Stomach smooth muscle (tissue), 2 donors: Measurements from ENCODE around the gene ROBO1.

Source experiments
- H3K27ac ChIP-seq: one replicate; pipeline ENCODE4 v1.7.0; 2013; ENCODE audit warnings: mild to moderate bottlenecking, low read length, inconsistent platforms
- H3K27me3 ChIP-seq, 2 donors: one replicate each; pipeline ENCODE4 v1.7.0; 2013; ENCODE audit warnings: low read length in 2 of 2; ENCODE audit not compliant: insufficient read depth in 2 of 2, control insufficient read depth in 1 of 2
- H3K36me3 ChIP-seq, 2 donors: one replicate each; pipeline ENCODE4 v1.7.0; 2013; ENCODE audit warnings: low read length in 2 of 2; ENCODE audit not compliant: control insufficient read depth in 2 of 2, insufficient read depth in 2 of 2
- H3K4me1 ChIP-seq: one replicate; pipeline ENCODE4 v1.7.0; 2013; ENCODE audit warnings: low read length; ENCODE audit not compliant: control insufficient read depth, insufficient read depth
- H3K4me3 ChIP-seq, 2 donors: one replicate each; pipeline ENCODE4 v1.7.0; 2013; ENCODE audit warnings: low read length in 2 of 2
- H3K9ac ChIP-seq, 2 donors: one replicate each; pipeline ENCODE4 v1.7.0; 2013; ENCODE audit warnings: low read length in 2 of 2, mild to moderate bottlenecking in 1 of 2
- H3K9me3 ChIP-seq, 2 donors: one replicate each; pipeline ENCODE4 v1.7.0; 2013; ENCODE audit warnings: low read length in 2 of 2; ENCODE audit not compliant: control insufficient read depth in 2 of 2
- donor health status: healthy.
- donor health status: Pancreatic carcinoma.

Gene ROBO1

DNA sequence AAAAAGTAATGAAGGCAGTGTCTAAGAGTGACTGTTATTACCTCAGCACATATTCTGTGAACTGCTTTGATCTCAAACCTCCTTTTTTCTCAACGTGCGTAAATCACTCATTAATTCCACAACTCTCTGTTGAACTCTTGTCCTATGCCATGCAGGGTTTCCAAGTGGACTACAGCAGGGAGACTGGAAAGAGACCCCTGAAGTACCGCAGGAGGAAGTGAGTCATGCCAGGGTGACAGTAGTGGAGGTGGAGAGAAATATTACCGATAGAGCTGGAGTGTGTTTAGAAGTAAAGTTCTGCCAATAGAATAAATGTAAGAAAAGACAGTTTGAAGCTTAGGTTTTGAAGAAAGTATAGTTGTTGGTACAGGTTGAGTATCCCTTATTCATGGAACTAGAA, 908.9 kb downstream of the ROBO1 start:
- Histone ChIP-seq H3K36me3 (no peaks in the 10 kb centered on the region), H3K27me3 (no peaks in the 10 kb centered on the region), H3K4me3 (no peak overlapping the region), H3K27ac (no peak overlapping the region), H3K4me1 (no peaks in the 10 kb centered on the region), H3K9ac (no peak overlapping the region), H3K9me3 (no peaks in the 10 kb centered on the region)

DNA sequence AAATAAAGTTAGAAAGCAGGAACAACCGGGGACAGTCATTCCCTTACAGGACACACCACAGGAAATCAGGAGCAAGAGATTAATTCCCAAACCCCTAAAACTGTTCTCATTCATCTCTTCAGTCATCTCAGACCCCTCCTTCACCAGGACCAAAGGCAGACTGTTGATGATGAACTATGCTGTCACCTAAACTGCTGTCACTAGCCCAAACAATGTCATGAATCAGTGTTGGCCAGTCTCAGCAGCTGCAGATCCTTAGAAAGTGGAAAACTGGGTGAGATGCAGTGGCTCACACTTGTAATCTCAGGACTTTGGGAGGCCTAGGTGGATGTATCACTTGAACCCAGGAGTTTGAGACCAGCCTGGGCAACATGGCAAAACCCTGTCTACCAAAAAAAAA, 909.6 kb downstream of the ROBO1 start:
- H3K4me3 ChIP-seq = no peak overlapping the region
- H3K36me3 ChIP-seq = no peaks in the 10 kb centered on the region
- H3K27ac ChIP-seq = no peak overlapping the region
- no peaks in the 10 kb centered on the region for H3K27me3 ChIP-seq
- no peak overlapping the region for H3K9ac ChIP-seq
- H3K4me1 ChIP-seq = no peaks in the 10 kb centered on the region
- no peaks in the 10 kb centered on the region for H3K9me3 ChIP-seq

DNA sequence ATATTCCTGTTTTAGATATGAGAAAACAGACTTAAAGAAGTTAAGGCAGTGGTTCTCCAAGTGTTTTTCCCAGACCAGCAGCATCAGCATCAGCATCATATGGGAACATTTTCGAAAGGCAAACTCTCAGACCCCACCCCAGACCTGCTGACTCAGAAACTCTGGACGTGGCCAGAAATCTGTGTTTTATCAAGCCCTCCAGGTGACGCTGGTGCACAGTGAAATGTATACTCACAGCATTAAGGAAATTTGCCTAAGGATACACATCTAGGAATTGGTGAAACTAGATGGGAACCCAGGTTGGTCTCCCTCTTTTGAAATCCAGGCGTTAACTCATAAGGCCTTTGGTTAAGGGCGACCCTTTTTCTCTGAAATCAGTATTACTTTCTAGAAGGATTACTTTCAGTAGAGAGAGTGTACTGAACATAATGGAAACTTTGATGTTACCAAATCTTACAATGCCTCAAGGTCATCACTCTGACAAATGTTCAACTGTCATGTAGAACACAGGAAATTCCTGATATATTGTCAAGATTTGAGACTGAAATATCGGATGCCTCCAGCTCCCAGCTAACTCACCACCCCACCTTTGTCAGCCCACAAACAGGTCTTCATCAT, 910.2 kb downstream of the ROBO1 start:
- Histone ChIP-seq H3K4me3 (no peak overlapping the region), H3K9ac (no peak overlapping the region), H3K27ac (no peak overlapping the region), H3K36me3 (no peaks in the 10 kb centered on the region), H3K4me1 (no peaks in the 10 kb centered on the region), H3K27me3 (no peaks in the 10 kb centered on the region), H3K9me3 (no peaks in the 10 kb centered on the region)

DNA sequence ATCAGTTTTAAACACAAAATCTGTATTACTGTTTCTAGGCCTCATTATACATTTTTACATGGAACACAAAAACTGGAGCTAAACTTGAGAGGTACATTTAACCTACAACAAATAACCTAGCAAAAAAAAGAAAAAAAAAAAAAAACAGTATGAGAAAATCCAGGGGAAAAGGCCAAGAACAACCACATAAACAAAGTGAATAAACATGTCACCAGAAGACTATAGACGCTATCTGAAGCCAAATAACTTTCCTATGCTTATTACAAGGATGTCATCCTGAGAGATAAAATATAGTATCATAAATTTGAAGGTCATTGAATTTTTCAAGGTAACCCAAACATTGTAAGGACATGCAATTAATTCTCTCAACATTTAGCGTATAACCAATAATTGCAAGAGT, 911.6 kb downstream of the ROBO1 start:
- Histone ChIP-seq H3K4me1 (no peaks in the 10 kb centered on the region), H3K4me3 (no peak overlapping the region), H3K9ac (no peak overlapping the region), H3K36me3 (no peaks in the 10 kb centered on the region), H3K9me3 (no peaks in the 10 kb centered on the region), H3K27me3 (no peaks in the 10 kb centered on the region), H3K27ac (no peak overlapping the region)

DNA sequence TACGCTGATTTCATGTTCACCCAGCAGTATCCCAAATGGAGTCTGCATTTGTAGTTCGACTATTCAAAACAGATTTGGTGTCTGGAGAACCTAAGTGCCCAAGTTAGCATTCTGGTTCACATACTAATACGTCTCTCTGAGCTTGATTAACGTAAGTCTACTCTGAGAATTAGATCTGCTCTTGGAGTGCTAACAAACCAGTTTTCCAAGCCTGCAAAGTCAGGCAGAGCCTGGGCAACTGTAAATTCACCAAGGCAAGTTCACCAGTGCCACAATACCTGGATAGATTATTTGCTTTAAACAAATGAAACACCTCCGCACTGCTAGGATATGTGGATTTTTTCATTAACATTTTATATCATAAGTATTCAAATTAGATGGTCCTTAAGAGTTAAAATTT, 912.6 kb downstream of the ROBO1 start:
- H3K27ac ChIP-seq = no peak overlapping the region
- no peak overlapping the region for H3K9ac ChIP-seq
- H3K4me3 ChIP-seq = no peak overlapping the region
- H3K9me3 ChIP-seq = no peaks in the 10 kb centered on the region
- H3K27me3 ChIP-seq = no peaks in the 10 kb centered on the region
- H3K4me1 ChIP-seq = no peaks in the 10 kb centered on the region
- H3K36me3 ChIP-seq = no peaks in the 10 kb centered on the region

DNA sequence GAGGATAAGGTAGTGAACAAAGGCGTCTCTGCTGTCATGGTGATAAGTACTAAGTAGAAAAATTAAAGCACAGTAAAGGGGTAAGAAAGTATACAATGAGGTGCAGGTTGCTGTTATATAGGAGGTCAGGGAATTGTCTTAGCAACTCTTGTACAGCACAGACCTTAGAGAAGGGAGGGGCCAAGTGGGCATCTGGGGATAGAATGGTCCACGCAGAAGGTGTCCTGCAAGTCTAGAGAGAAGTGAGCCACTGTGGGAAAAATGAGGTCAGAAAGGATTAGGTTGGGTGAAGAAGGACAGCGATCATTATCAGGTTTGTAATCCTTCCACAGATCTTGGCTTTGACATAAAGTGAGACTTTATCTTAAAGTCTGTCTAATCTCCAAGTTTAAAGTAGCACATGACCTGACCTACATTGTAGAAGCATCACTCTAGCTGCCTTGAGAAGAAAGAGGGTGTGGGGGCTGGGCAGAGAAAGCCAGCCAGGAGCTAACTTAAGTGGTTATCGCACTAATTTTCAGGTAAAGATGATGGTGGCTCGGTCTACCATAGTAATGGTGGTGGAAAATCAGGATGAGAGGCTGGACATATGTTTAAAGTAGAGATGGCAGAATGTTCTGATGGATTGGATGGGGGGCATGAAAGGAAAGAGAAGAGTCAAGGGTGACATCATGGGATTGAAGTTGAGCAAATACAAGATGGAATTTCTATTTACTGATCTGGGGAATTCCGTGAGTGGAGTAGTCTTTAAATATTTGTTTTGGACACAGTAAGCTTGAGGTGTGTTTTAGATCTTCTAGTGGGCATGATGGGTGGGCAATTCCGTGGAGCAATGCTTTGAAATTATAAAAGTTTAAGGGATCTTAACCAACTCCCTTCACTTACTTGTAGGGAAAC, 919.2 kb downstream of the ROBO1 start:
- no peak overlapping the region for H3K9ac ChIP-seq

DNA sequence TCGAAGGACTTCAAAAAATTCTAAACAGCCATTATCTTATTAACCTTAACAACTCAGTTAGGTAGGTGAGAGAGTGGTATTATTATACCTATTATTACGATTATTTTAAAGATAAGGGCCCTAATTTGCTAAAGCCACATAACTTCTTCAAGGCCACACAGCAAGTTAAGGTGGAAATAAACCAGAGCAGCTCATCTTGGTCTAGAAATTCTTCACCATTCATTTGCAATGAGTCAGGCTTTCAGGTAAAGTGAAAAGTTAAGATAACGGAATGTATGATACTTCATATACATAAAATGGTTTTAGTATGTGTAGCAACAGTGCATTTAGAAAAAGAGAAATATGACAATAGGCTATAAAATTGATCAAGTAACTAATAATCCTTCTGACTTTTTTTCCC, 920.2 kb downstream of the ROBO1 start:
- H3K27me3 ChIP-seq = no peaks in the 10 kb centered on the region
- H3K9me3 ChIP-seq = no peaks in the 10 kb centered on the region
- H3K27ac ChIP-seq = no peak overlapping the region
- no peaks in the 10 kb centered on the region for H3K4me1 ChIP-seq
- H3K9ac ChIP-seq = no peak overlapping the region
- no peak overlapping the region for H3K4me3 ChIP-seq
- no peaks in the 10 kb centered on the region for H3K36me3 ChIP-seq

More for the DNA sequence above, 919.2 kb downstream of the ROBO1 start:
- H3K27me3 ChIP-seq = no peaks in the 10 kb centered on the region
- no peak overlapping the region for H3K4me3 ChIP-seq
- no peaks in the 10 kb centered on the region for H3K4me1 ChIP-seq
- no peaks in the 10 kb centered on the region for H3K9me3 ChIP-seq
- H3K36me3 ChIP-seq = no peaks in the 10 kb centered on the region
- no peak overlapping the region for H3K27ac ChIP-seq

DNA sequence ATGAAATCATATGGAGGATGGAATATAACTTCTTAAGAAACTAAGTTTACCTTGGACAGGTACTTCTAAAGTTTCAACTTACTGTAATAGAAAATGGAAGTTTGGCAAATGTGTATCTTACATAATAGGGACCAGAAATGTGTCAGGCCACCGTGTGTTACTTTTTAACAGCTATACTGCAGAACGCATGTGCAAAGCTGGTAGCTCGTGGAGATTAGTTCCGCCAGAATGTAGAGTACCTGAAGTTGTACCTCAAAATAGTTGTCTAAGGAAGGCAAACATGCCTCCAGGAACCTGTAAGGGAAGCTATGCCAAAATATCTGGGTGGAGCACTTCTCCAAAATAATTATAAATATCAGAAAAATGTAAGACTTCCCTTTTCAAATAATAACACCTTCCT, 920.6 kb downstream of the ROBO1 start:
- no peaks in the 10 kb centered on the region for H3K36me3 ChIP-seq
- H3K9ac ChIP-seq = no peak overlapping the region
- H3K27ac ChIP-seq = no peak overlapping the region
- H3K27me3 ChIP-seq = no peaks in the 10 kb centered on the region
- no peaks in the 10 kb centered on the region for H3K9me3 ChIP-seq
- H3K4me1 ChIP-seq = no peaks in the 10 kb centered on the region
- no peak overlapping the region for H3K4me3 ChIP-seq

DNA sequence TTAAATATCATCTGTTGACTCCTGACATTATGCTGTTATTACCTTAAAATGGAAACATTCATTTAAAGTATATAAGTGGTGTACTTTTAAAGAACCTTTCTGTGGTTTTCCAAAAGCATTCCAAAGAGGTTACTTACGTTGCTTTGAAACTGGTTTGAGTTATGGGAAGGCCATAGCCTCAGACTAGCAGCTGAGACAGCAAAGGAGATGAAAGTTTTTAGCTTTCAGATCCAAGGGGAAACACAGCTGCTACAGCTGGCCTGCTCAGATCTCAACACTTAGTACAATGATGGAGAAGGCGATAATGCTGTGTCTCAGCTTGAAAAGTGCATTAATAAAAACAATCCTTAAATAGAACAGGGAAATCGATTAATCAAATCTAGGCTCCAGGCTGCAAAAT, 921.1 kb downstream of the ROBO1 start:
- Histone ChIP-seq H3K4me1 (no peaks in the 10 kb centered on the region), H3K27me3 (no peaks in the 10 kb centered on the region), H3K9me3 (no peaks in the 10 kb centered on the region), H3K4me3 (no peak overlapping the region), H3K27ac (no peak overlapping the region), H3K9ac (no peak overlapping the region), H3K36me3 (no peaks in the 10 kb centered on the region)

DNA sequence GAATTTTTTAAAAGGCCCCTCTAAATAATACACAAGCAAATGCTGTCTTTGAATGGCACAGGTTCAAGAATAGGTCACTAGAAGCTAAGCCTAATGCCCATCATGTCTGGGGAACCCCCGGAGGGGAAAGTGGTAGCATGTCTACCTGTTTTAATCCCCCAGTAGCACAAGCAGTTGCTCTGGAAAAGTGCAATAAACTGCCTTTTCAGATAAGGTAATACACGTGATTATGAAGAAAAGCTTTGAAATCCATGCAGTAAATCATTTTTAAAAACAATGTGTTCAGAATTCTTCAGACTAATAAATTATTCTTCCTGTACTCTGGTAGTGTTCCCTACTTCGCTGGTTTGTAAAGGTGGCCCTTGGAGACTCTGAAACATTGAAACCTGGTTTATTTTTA, 922.2 kb downstream of the ROBO1 start:
- no peaks in the 10 kb centered on the region for H3K36me3 ChIP-seq
- no peaks in the 10 kb centered on the region for H3K9me3 ChIP-seq
- no peaks in the 10 kb centered on the region for H3K27me3 ChIP-seq
- no peak overlapping the region for H3K27ac ChIP-seq
- H3K9ac ChIP-seq = no peak overlapping the region
- H3K4me3 ChIP-seq = no peak overlapping the region
- no peaks in the 10 kb centered on the region for H3K4me1 ChIP-seq

DNA sequence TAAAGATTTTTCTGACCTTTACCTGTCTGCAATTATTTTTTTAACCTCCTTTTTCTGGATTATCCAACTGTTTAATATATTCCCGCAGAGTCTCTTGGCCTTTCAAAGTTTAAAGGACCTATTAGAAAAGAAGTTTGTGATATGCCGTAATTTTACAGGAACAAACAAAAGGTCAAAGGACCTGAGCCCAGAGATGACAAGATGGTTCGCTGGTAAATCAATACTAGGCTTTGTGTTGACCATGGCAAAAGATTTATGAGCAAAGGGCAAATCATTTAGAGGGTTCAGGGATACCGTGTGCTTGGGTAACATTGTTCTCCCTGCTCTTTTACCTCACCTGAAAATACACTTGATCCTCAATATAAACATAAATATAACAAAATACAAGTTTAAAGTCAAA, 923.5 kb downstream of the ROBO1 start:
- Histone ChIP-seq H3K9me3 (no peaks in the 10 kb centered on the region), H3K4me1 (no peaks in the 10 kb centered on the region), H3K36me3 (no peaks in the 10 kb centered on the region), H3K4me3 (no peak overlapping the region), H3K27ac (no peak overlapping the region), H3K9ac (no peak overlapping the region), H3K27me3 (no peaks in the 10 kb centered on the region)
